B cell (primary cell): ENCODE measurements around the gene SGPP2.

ENCODE experiments used
- EZH2 ChIP-seq: IDR thresholded peaks from 2 replicates; pipeline ENCODE4 v1.6.1; 2012; ENCODE audit warnings: borderline replicate concordance, low read depth, mild to moderate bottlenecking, moderate library complexity, low read length; ENCODE audit not compliant: insufficient read depth, poor library complexity, severe bottlenecking
- TF ChIP-seq, protein P1 (sequence below): fragments of 200-600 bp; IDR thresholded peaks from one replicate; pipeline ENCODE4 v1.8.0; 2022; ENCODE audit warnings: antibody characterized with exemption, mild to moderate bottlenecking

DNA sequence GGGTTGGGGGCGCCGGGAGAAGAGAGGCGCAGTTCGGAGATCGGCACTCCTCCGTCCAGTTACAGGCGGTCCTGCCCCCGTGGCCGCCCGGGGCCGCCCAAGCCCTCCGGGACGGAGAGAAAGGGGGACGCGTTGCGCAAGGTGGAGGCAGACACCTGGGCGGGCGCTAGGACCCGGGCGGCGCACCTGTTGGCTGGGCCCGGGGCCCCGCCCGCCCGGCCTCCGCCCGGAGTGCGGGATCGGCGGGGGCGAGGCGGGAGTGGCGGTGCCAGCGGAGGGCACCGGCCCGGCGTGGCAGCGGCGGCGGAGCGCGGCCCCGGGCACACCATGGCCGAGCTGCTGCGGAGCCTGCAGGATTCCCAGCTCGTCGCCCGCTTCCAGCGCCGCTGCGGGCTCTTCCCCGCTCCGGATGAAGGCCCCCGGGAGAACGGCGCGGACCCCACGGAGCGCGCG lies at the start of gene SGPP2:
- TF ChIP-seq, protein P1, sequence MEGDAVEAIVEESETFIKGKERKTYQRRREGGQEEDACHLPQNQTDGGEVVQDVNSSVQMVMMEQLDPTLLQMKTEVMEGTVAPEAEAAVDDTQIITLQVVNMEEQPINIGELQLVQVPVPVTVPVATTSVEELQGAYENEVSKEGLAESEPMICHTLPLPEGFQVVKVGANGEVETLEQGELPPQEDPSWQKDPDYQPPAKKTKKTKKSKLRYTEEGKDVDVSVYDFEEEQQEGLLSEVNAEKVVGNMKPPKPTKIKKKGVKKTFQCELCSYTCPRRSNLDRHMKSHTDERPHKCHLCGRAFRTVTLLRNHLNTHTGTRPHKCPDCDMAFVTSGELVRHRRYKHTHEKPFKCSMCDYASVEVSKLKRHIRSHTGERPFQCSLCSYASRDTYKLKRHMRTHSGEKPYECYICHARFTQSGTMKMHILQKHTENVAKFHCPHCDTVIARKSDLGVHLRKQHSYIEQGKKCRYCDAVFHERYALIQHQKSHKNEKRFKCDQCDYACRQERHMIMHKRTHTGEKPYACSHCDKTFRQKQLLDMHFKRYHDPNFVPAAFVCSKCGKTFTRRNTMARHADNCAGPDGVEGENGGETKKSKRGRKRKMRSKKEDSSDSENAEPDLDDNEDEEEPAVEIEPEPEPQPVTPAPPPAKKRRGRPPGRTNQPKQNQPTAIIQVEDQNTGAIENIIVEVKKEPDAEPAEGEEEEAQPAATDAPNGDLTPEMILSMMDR = no peak
- TF ChIP-seq EZH2 = no peak
